NCI-H2227 (cell line): Measurements from ENCODE around the gene SLC45A1.
A peak's percentile ranks its signal among the peaks of the same experiment; 100 is the strongest.

Experiments
- DNase-seq: peaks from one replicate; lab custom pipeline; 2025; ENCODE audit not compliant: unreplicated experiment; lab: John Stamatoyannopoulos, UW

Gene SLC45A1

DNA sequence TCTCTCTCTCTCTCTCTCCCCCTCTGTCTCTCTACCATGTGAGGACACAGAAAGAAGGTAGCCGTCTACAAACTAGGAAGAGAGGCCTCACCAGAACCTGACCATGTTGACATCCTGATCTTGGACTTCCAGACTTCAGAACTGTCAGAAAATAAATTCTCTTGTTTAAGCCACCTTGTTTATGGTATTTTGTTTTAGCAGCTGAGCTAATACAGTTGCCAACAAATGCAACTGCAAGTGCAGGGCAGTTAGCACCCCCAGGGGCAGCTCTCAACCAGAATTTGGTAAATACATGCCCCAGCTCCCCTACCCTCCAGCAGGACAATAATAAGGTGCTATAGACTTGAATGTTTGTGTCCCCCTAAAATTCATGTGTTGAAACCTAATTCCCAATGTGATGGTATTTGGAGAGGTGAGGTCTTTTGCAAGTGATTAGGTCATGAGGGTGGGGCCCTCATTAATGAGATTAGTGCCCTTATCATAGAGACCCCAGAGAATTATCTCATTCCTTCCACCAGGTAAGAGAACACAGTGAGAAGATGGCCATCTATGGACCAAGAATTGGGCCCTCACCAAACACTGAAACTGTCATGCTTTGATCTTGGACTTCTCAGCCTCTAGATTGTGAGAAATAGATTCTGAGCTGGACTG is 6.7 kb upstream of the SLC45A1 start:
- DNase-seq, result no peak

DNA sequence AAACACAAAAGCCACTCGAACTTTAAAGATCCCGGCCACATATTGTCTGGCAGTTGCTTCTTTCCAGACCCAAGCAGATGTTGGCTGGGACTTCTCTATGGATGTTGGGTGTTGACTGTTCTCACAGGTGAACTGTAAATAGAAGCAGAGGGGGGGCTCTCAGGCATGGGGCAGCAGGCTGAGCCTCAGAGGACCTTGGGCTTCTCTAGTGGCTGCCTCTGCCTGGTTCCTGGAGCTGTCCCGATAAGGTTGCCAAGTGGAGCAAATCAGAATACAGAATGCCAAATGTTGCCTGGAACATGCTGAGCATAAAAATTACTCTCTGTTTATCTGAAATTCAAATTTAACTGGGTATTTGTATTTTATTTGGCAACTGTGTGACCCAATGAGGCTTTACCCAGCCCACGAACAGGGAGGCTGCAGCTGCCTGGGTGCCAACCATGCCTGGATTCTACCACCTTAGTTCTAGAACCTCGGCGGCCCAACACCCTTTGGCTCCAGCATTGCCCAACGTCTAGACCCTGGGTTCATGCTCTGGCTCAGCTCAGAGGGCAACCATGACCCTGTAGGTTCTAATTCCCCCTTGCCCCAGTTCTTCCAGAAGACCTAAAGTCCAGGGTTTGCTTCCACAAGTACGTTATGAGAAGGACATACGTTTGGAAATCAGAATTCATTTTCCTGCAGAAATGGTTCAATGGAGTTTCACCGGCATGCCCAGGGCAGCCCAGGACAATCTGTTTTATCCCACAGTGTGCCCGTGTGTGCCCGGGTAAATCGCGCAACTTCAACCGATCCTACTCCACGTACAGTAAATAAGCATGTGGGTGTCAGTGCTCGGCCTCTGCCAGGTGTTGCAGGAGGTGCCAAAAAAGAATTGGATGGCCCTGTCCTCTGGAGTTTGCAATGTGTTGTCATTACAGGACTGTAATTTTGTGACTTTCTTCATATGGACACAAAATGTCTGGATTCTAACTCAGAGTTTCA is 5.4 kb upstream of the SLC45A1 start:
- no peak for DNase-seq

DNA sequence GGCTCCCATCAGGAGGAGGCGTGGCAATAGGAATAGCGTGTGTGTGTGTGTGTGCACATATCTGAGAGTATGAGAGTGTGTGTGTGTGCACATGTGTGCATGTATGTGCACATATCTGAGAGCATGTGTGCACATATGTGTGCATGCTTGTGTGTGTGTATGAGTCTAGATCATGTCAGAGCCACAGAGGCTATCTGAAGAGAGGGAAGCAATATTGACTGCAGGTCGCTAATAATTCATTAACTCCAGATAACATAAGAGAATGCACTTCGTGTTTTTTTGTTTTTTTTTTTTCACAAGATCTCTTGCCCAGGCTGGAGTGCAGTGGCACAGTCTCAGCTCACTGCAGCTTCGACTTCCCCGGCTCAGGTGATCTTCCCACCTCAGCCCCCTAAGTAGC is 4.7 kb upstream of the SLC45A1 start:
- DNase-seq, result no peak

DNA sequence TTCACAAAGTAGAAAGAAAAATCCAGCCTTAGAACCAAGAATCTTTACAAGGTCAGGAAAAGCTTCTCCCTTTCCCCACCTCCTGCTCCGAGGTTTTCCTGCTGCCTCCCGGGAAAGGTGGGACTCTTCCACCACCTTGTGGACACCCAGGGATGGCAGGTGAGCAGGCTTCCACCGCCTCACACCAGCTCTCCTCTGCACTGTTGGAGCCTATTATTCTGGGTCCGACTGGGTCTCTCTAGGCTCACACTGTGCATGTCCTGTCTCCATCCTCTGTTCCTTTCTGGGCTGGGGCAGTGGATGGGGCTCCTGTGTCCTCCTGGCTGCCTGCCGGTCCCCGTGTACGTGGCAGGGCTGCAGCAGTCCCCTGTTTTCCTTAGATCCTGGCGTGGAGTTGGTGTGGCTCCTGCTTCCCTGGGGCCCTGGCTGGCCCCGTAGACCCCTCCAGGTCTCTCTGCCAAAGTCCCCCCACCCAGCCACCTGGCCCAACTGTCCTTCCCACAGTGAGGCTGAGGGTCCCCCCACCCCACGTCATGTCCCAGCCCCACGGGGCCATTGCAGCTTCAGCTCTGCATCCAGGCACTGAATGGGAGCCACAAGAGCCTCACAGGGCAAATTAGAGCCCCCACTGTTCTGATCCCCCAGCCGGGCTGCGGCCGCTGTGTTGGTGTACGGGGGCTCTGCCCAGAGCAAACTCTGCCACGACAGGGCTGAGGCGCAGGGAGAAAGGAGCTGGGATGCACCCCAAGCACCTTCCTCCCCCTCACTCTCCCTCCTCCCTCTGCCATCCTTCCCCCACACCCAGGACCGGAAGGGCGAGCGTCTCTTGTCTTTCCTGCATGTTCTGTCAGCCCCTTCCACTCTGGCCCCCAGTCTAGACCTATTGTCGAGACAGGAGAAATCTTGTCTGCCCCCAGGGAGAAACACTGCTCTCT is 3.3 kb upstream of the SLC45A1 start:
- DNase-seq, result peak; percentile 81

DNA sequence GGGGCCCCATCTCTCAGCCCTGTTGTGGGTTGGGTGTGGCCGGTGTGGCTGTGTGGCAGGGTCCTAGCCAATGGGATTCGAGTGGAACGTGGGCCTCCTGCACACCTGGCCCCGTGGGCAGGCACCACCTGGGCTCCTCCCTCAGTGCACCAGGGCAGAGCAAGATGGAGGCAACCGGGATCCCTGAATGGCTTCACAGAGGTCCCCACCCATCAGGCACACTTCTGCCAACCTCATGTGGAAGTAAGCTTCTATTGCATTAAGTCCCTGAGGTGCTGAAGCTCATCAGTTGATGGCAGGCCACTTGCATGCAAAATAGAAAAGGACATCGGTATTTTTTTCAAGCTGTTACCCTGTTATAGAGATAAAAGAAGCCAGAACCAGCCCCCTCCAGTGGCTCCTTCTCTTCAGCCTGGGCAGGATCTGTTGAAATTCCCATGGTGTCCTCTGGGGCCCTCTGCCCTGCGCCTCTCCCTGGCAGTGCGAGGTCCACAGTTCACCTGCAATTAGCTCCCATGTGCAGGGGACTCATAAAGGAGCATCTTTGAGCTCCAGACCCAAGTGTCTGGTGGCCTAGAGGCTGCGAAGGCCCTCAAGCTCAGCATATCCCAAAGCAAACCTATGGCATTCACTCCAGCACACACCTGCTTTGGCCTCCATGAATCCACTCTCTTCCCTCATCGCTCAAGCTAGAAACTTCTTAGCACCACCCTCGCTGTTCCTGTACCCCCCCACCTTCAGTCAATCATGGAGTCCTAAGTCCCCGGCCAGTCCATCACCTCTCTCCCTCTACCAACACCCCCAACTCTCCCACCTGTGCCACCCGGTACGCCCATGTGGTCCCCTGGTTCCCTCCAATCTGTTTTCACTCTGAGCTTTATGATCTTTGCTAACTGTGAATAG is 2.1 kb upstream of the SLC45A1 start:
- DNase-seq, result peak; percentile 16

DNA sequence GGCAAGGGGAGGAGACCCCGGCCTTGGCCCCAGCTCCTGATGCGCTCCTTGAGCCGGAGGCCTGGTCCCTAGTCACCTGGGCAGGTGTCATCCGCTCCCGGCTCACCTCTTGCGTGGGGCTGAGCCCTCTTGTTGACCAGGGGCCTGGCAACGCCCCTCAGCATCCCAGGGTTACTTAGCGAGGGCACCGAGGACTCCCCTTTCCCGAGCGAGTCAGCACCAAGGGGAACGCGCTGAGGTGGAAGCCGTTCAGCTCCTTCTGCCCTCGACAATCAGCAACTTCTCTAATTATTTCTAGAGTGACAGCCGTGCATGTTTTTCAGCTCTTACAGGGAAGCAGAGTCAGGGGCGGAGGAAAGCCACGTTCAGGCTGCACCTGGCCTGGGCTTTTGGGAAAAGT is 522 bp downstream of the SLC45A1 start:
- DNase-seq, result peak; percentile 21

DNA sequence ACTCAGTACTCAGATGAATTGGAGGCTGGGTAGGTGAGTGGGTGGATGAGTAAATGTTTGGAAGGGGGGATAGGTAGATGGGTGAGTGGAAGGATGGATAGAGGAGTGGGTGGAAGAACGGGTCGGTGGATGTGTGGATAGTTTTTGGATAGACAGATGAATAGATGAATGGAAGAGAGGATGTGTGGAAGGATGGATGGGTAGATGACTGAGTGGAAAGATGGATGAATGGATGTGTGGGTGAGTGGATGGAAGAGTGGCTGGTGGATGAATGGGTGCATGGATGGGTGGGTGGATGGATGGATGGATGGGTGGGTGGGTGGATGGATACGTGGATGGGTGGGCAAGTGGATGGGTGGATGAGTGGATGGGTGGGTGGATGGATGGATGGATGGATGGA is 3.7 kb downstream of the SLC45A1 start:
- no peak for DNase-seq

DNA sequence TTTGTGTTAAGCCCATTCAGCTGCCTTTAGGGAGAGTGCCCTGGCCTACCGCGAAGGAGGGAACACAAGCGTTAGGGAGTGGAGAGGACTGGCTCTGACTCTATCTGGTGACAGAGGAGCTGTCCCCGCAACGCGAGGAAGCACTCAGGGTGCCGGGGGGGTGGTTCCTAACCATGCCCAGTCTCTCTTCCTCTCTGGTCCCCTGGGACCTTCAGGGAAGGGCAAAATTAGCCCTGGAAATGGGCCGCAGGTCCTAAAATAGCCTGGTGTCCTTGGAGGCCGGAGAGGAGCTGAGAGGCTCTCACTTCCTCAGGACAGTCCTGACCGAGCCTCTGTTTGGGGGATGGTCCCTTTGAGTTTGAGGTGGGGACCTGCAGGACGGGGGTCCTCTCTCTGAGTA is 5.8 kb downstream of the SLC45A1 start:
- no peak for DNase-seq

DNA sequence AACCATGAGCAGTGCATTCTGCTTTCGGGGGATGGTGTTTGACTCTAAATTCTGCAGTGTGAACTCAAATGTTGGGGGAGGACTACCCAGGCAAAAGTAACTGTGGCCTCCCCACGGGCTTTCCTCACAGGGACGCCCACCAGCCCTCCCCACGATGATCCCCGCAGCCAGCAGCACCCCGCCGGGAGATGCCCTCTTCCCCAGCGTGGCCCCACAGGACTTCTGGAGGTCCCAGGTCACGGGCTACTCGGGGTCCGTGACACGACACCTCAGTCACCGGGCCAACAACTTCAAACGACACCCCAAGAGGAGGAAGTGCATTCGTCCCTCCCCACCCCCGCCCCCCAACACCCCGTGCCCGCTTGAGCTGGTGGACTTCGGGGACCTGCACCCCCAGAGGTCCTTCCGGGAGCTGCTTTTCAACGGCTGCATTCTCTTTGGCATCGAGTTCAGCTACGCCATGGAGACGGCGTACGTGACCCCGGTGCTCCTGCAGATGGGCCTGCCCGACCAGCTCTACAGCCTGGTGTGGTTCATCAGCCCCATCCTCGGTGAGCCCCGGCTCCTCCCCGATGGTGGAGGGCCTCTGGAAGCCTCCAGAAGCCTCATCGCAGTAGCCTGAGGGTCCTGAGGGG is 6.4 kb downstream of the SLC45A1 start:
- no peak for DNase-seq

DNA sequence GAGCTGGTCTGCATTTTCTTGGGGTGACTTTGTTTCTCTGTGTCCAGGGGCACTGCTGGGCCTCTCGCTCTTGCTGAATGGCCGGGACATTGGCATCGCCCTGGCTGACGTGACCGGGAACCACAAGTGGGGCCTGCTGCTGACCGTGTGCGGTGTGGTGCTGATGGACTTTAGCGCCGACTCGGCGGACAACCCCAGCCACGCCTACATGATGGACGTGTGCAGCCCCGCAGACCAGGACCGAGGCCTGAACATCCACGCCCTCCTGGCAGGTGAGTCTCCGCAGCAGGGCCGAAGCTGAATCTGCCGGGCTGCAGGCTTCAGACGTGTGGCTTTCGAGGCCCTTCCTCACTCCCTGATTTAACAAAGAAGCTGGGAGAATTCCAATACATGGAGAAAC is 7.9 kb downstream of the SLC45A1 start:
- no peak for DNase-seq

DNA sequence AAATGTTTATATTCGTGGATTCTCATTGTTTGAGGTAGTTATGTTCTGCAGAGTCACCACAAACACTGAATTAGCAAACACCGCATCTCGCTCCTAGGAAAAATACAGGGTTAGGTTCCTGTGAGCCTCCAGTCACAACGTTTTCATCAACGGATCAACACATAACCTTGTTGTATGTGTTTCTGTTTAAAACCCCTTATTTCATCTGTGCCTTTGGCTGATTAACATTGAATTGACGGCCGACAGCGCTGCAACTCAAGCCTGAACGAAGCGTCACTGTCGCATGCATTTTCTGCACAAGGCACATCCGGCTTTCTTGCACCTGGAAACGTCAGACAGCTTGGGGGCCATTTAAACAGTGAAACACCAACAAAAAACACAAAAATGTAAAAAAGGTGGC is 8.4 kb downstream of the SLC45A1 start:
- no peak for DNase-seq

DNA sequence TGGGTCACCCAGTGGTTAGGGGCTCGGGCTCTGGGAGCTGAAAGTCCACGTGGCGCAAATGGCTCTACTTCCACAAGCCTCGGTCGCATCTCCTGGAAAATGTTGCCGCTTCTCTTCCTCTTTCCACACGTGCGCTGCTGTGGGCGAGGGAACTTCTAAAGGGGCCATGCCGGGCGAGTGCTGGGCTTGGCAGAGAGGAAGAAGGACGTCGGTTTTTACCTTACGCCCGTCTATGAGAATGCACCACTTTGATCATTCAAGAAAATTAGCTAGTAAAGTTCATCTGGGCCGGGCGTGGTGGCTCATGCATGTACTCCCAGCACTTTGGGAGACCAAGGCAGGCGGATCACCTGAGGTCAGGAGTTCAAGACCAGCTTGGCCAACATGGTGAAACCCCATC is 10.4 kb downstream of the SLC45A1 start:
- DNase-seq, result no peak

DNA sequence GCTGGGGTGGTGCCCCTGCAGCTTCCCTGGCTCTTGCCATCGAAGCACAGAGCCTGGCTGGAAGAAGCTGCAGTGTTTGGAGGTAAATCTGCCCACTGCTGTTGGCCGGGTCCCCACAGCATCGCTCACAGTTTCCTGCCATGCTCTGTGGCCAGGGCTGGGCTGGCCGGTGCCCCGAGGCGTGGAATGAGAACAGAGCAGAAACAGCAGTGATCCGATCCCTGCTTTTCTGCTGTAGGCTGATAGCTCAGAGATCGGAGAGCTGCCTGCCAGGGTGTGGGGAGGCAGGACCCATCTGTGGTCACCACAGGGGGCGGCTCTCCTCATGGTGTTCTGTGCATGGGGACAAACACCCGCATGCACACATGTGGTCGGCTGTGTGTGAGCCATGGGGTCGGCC is 11.5 kb downstream of the SLC45A1 start:
- DNase-seq, result no peak

DNA sequence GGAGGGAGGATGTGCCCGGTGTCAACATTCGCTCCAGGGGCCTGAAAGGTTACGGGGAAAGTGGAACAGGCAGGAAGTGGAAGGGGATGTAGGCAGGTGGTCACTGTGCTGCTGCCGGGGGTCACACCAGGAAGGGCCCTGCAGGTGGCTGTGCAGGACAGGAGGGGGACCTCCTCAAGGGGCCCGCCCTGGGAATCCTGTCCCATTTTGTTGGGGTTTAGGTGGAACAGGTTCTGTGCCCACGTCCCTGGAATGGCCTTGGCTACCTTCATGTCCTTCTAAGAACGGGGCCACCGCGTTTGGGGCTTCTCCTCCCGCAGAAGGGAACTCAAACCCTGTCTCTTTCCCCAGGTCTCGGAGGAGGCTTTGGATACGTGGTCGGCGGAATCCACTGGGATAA is 11.9 kb downstream of the SLC45A1 start:
- DNase-seq, result no peak

DNA sequence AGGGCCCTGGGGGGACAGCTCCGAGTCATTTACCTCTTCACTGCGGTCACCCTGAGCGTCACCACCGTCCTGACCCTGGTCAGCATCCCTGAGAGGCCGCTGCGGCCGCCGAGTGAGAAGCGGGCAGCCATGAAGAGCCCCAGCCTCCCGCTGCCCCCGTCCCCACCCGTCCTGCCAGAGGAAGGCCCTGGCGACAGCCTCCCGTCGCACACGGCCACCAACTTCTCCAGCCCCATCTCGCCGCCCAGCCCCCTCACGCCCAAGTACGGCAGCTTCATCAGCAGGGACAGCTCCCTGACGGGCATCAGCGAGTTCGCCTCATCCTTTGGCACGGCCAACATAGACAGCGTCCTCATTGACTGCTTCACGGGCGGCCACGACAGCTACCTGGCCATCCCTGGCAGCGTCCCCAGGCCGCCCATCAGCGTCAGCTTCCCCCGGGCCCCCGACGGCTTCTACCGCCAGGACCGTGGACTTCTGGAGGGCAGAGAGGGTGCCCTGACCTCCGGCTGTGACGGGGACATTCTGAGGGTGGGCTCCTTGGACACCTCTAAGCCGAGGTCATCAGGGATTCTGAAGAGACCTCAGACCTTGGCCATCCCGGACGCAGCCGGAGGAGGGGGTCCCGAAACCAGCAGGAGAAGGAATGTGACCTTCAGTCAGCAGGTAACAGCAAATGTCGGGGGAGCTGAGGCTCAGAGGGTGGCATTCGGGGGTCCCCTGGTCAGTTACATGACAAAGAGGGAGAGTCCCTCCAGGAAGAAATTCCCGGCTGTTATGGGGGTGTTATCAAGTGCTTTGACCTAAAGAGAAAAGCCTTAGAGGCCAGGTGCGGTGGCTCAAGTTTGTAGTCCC is 12.6 kb downstream of the SLC45A1 start:
- no peak for DNase-seq

DNA sequence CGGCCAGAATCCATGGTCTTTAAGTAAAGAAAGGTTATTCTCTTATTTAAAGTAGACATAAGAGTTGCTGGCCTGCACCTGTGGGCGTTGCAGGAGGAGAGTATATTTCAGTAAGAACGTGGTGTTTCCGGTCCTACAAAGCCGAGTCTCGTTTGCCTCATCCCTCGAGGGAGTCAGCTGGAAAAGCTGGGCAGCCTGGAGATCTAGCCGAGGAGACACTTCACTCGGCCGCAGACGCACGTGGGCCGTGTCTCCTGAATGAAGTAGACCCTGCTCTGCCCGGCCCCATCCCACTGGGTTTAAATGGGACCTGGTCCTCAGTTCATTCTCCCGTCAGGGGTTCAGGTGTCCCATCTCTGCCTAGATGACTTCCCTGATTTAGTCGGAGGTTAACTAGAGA is 14.9 kb downstream of the SLC45A1 start:
- no peak for DNase-seq

DNA sequence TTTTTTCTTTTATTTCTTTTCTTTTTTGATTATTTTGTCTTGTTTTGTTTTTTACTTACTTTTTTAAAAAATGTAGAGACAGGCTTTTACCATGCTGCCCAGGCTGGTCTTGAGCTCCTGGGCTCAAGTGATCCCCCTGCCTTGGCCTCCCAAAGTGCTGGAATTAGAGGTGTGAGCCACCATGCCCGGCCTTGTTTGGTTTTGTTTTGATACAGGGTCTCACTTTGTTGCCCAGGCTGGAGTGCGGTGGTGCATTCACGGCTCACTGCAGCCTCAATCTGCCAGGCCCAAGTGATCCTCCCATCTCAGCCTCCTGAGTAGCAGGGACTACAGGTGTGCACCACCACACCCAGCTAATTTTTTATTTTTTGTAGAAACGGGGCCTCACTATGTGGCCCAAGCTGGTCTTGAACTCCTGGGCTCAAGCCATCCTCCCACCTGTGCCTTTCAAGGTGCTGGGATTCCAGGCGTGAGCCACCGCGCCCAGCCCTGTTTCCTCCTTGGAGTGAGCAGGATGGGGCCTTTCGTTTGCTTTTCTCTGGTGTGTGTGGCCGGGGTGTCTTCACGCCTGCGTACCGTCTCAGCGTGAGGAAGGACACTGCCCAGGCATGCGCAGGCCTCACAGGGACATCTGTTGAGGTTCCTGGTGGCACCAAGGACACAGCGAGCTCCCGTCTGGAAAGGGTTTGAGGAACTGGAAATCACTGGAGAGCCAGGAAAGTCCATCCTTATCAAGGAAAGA is 15.5 kb downstream of the SLC45A1 start:
- DNase-seq, result no peak
